ENCODE data around the gene MAGEA8.
"Not testable (repeated sequence)": the region's sequence is repeated elsewhere in the genome, so short reads cannot be mapped to it uniquely, and the experiment has no call there.

MAGEA8 gene

GRCh38 chrX:149910178-149910695 is 29.3 kb downstream of the MAGEA8 start:
- no peak overlapping the region for H3K27ac ChIP-seq (ENCODE audit: low read length)
- H3K9ac ChIP-seq (ENCODE audit: low read depth, low read length) = no peak overlapping the region
- no peak overlapping the region for H2AFZ ChIP-seq (ENCODE audit: low read depth, low read length)
- no peaks in the 10 kb centered on the region for H4K20me1 ChIP-seq (ENCODE audit: insufficient read depth, low read length)
- ATAC-seq (ENCODE audit: insufficient read depth, low read depth) (peak; percentile 57; the same call in 2 of the 3 replicates), DNase-seq (no peak)
- no peak overlapping the region for H3K4me3 ChIP-seq (ENCODE audit: low read depth in 1 of 2, low read length in 2 of 2)
- H3K4me2 ChIP-seq (ENCODE audit: insufficient read depth, low read length) = no peak overlapping the region
- H3K27me3 ChIP-seq (ENCODE audit: insufficient read depth, low read length, poor library complexity) = no peaks in the 10 kb centered on the region
- H3K79me2 ChIP-seq (ENCODE audit: insufficient read depth, low read length) = no peaks in the 10 kb centered on the region
- TF ChIP-seq CTCF (IDR thresholded peaks at IDR 0.05; ENCODE audit: borderline replicate concordance, extremely low read depth, low read length, poor library complexity, severe bottlenecking) = no peak
- TF ChIP-seq EZH2 (IDR thresholded peaks at IDR 0.05; ENCODE audit: borderline replicate concordance, low read depth, low read length, severe bottlenecking) = no peak
- H3K36me3 ChIP-seq (ENCODE audit: insufficient read depth, low read length) = no peaks in the 10 kb centered on the region
- no peaks in the 10 kb centered on the region for H3K4me1 ChIP-seq (ENCODE audit: insufficient read depth, low read length)
- H3K9me3 ChIP-seq (ENCODE audit: insufficient read depth, low read length, severe bottlenecking) = no peaks in the 10 kb centered on the region

GRCh38 chrX:149916745-149917392 is 35.9 kb downstream of the MAGEA8 start:
- H3K9ac ChIP-seq (ENCODE audit: low read depth, low read length) = no peak overlapping the region
- H3K36me3 ChIP-seq (ENCODE audit: insufficient read depth, low read length) = no peaks in the 10 kb centered on the region
- DNase-seq (no peak), ATAC-seq (ENCODE audit: insufficient read depth, low read depth) (no peak)
- H3K79me2 ChIP-seq (ENCODE audit: insufficient read depth, low read length) = no peaks in the 10 kb centered on the region
- H3K4me3 ChIP-seq (ENCODE audit: low read depth in 1 of 2, low read length in 2 of 2) = no peak overlapping the region
- H4K20me1 ChIP-seq (ENCODE audit: insufficient read depth, low read length) = no peaks in the 10 kb centered on the region
- H3K27ac ChIP-seq (ENCODE audit: low read length) = no peak overlapping the region
- H3K4me1 ChIP-seq (ENCODE audit: insufficient read depth, low read length) = no peaks in the 10 kb centered on the region
- H2AFZ ChIP-seq (ENCODE audit: low read depth, low read length) = no peak overlapping the region
- TF ChIP-seq EZH2 (IDR thresholded peaks at IDR 0.05; ENCODE audit: borderline replicate concordance, low read depth, low read length, severe bottlenecking) = no peak
- no peak for TF ChIP-seq CTCF (IDR thresholded peaks at IDR 0.05; ENCODE audit: borderline replicate concordance, extremely low read depth, low read length, poor library complexity, severe bottlenecking)
- no peak overlapping the region for H3K4me2 ChIP-seq (ENCODE audit: insufficient read depth, low read length)
- H3K9me3 ChIP-seq (ENCODE audit: insufficient read depth, low read length, severe bottlenecking) = no peaks in the 10 kb centered on the region
- H3K27me3 ChIP-seq (ENCODE audit: insufficient read depth, low read length, poor library complexity) = no peaks in the 10 kb centered on the region

GRCh38 chrX:149923836-149924235 is 42.9 kb downstream of the MAGEA8 start:
- not testable (repeated sequence) for H4K20me1 ChIP-seq (ENCODE audit: insufficient read depth, low read length); H3K27me3 ChIP-seq (ENCODE audit: insufficient read depth, low read length, poor library complexity); H3K4me3 ChIP-seq (ENCODE audit: low read depth in 1 of 2, low read length in 2 of 2); ATAC-seq (ENCODE audit: insufficient read depth, low read depth); DNase-seq; H3K79me2 ChIP-seq (ENCODE audit: insufficient read depth, low read length); H3K36me3 ChIP-seq (ENCODE audit: insufficient read depth, low read length); H3K9me3 ChIP-seq (ENCODE audit: insufficient read depth, low read length, severe bottlenecking); H3K9ac ChIP-seq (ENCODE audit: low read depth, low read length); H3K27ac ChIP-seq (ENCODE audit: low read length); H2AFZ ChIP-seq (ENCODE audit: low read depth, low read length); H3K4me2 ChIP-seq (ENCODE audit: insufficient read depth, low read length); H3K4me1 ChIP-seq (ENCODE audit: insufficient read depth, low read length)

- not testable (repeated sequence) for DNase-seq; ATAC-seq (ENCODE audit: insufficient read depth, low read depth); H4K20me1 ChIP-seq (ENCODE audit: insufficient read depth, low read length); H2AFZ ChIP-seq (ENCODE audit: low read depth, low read length); H3K4me3 ChIP-seq (ENCODE audit: low read depth in 1 of 2, low read length in 2 of 2); H3K9me3 ChIP-seq (ENCODE audit: insufficient read depth, low read length, severe bottlenecking); H3K9ac ChIP-seq (ENCODE audit: low read depth, low read length); H3K36me3 ChIP-seq (ENCODE audit: insufficient read depth, low read length); H3K27ac ChIP-seq (ENCODE audit: low read length); H3K4me2 ChIP-seq (ENCODE audit: insufficient read depth, low read length); H3K27me3 ChIP-seq (ENCODE audit: insufficient read depth, low read length, poor library complexity); H3K79me2 ChIP-seq (ENCODE audit: insufficient read depth, low read length); H3K4me1 ChIP-seq (ENCODE audit: insufficient read depth, low read length)
Observed at GRCh38 chrX:149924434-149924833, 43.5 kb downstream of the MAGEA8 start.

GRCh38 chrX:149927245-149927963 is 46.4 kb downstream of the MAGEA8 start:
- not testable (repeated sequence) for H3K9me3 ChIP-seq (ENCODE audit: insufficient read depth, low read length, severe bottlenecking); H3K79me2 ChIP-seq (ENCODE audit: insufficient read depth, low read length)

GRCh38 chrX:149927964-149928258 is 46.9 kb downstream of the MAGEA8 start:
- H3K27me3 ChIP-seq (ENCODE audit: insufficient read depth, low read length, poor library complexity); H3K79me2 ChIP-seq (ENCODE audit: insufficient read depth, low read length); H3K4me2 ChIP-seq (ENCODE audit: insufficient read depth, low read length); H3K4me3 ChIP-seq (ENCODE audit: low read depth in 1 of 2, low read length in 2 of 2); H3K9ac ChIP-seq (ENCODE audit: low read depth, low read length); DNase-seq; H4K20me1 ChIP-seq (ENCODE audit: insufficient read depth, low read length); H3K9me3 ChIP-seq (ENCODE audit: insufficient read depth, low read length, severe bottlenecking); H3K4me1 ChIP-seq (ENCODE audit: insufficient read depth, low read length); H2AFZ ChIP-seq (ENCODE audit: low read depth, low read length); H3K36me3 ChIP-seq (ENCODE audit: insufficient read depth, low read length); H3K27ac ChIP-seq (ENCODE audit: low read length); ATAC-seq (ENCODE audit: insufficient read depth, low read depth): not testable (repeated sequence)

More at GRCh38 chrX:149927245-149927963, 46.4 kb downstream of the MAGEA8 start:
- not testable (repeated sequence) for H2AFZ ChIP-seq (ENCODE audit: low read depth, low read length); DNase-seq; ATAC-seq (ENCODE audit: insufficient read depth, low read depth); H3K36me3 ChIP-seq (ENCODE audit: insufficient read depth, low read length); H3K4me2 ChIP-seq (ENCODE audit: insufficient read depth, low read length); H3K9ac ChIP-seq (ENCODE audit: low read depth, low read length); H3K27me3 ChIP-seq (ENCODE audit: insufficient read depth, low read length, poor library complexity); H3K27ac ChIP-seq (ENCODE audit: low read length); H3K4me1 ChIP-seq (ENCODE audit: insufficient read depth, low read length); H3K4me3 ChIP-seq (ENCODE audit: low read depth in 1 of 2, low read length in 2 of 2); H4K20me1 ChIP-seq (ENCODE audit: insufficient read depth, low read length)

Data from DND-41 (cell line).